Caco-2 (cell line): ENCODE data around the gene SOBP. TPM values are rescaled to one million over a fixed set of nuclear protein-coding genes. Genes with fewer than 3 reads are reported as not detected.

ENCODE experiments used
- BruUV-seq: library from RNA; stranded (reverse); fragments of 400-500 nt; replicated peaks from 2 replicates; lab custom pipeline; 2021; lab: Mats Ljungman, UMichigan
- CTCF ChIA-PET: fragments of 300-600 bp; sonication (Branson Sonifier 250); formaldehyde crosslinking; loops from one replicate; lab custom pipeline; 2022; ENCODE audit warnings: antibody characterized with exemption; lab: Charles Lee
- POLR2A ChIA-PET: fragments of 300-600 bp; sonication (Branson Sonifier 250); formaldehyde crosslinking; loops from one replicate; lab custom pipeline; 2022; ENCODE audit warnings: antibody characterized with exemption; lab: Charles Lee
- DNase-seq, 2 experiments: peaks; one replicate each; pipeline versions ENCODE4 v3.0.0 to v3.0.0-alpha.2; 2020 to 2022
- H3K27me3 ChIP-seq: replicated peaks from 2 replicates; pipeline ENCODE4 v1.6.0; 2011; ENCODE audit warnings: low read length; ENCODE audit not compliant: control insufficient read depth, insufficient read depth
- H3K36me3 ChIP-seq: 2 replicates; pipeline ENCODE4 v1.5.1; 2011; ENCODE audit warnings: low read length; ENCODE audit not compliant: control insufficient read depth, insufficient read depth
- H3K4me1 ChIP-seq: fragments of 250-450 bp; sonication (Bioruptor Pico); 2 replicates; pipeline ENCODE4 v1.5.1; 2020; ENCODE audit warnings: mild to moderate bottlenecking
- H3K4me3 ChIP-seq: 2 replicates; pipeline ENCODE4 v1.5.1; 2011; ENCODE audit warnings: low read depth, mild to moderate bottlenecking, control low read depth, low read length
- H3K9me3 ChIP-seq: fragments of 250-450 bp; sonication (Bioruptor Pico); 2 replicates; pipeline ENCODE4 v1.5.1; 2020; ENCODE audit warnings: mild to moderate bottlenecking, moderate library complexity
- H3K27ac Mint-ChIP-seq: one replicate; pipeline ENCODE4 v1.8.0; 2022; ENCODE audit warnings: mixed read lengths; ENCODE audit not compliant: unreplicated experiment
- H3K27me3 Mint-ChIP-seq: one replicate; pipeline ENCODE4 v1.8.0; 2022; ENCODE audit warnings: mixed read lengths; ENCODE audit not compliant: insufficient read depth, unreplicated experiment
- H3K36me3 Mint-ChIP-seq: one replicate; pipeline ENCODE4 v1.8.0; 2022; ENCODE audit warnings: mild to moderate bottlenecking, mixed read lengths; ENCODE audit not compliant: insufficient read depth, unreplicated experiment
- H3K4me1 Mint-ChIP-seq: one replicate; pipeline ENCODE4 v1.8.0; 2022; ENCODE audit warnings: low read depth, mixed read lengths; ENCODE audit not compliant: unreplicated experiment
- H3K4me3 Mint-ChIP-seq: one replicate; pipeline ENCODE4 v1.8.0; 2022; ENCODE audit warnings: mild to moderate bottlenecking, moderate library complexity, mixed read lengths; ENCODE audit not compliant: unreplicated experiment
- H3K9me3 Mint-ChIP-seq: one replicate; pipeline ENCODE4 v1.8.0; 2022; ENCODE audit warnings: mixed read lengths; ENCODE audit not compliant: unreplicated experiment
- CTCF ChIP-seq, 2 experiments: fragments of 200-600 bp in 1 of 2; IDR thresholded peaks; 1 replicate in 1 of 2; 2 replicates in 1 of 2; pipeline versions ENCODE4 v1.5.1 to v1.8.0; 2011 to 2022; ENCODE audit warnings: antibody characterized with exemption in 1 of 2, control low read depth in 1 of 2, inconsistent platforms in 1 of 2, low read depth in 1 of 2, low read length in 1 of 2, mild to moderate bottlenecking in 1 of 2, moderate library complexity in 1 of 2; ENCODE audit not compliant: insufficient read depth in 1 of 2, severe bottlenecking in 1 of 2, unreplicated experiment in 1 of 2
- intact Hi-C: fragments of 100-400 bp; cut with micrococcal nuclease; formaldehyde crosslinking; loops from one replicate; pipeline ENCODE4 v1.10.0; 2022; ENCODE audit not compliant: unreplicated experiment
- total RNA-seq: library from RNA; stranded (reverse); gene quantifications from 2 replicates; pipeline ENCODE4 v1.2.3, GENCODE V29; 2022

The SOBP gene
- total RNA-seq, 1 experiment from 2014 or later: not detected

- BruUV-seq: no TSS peak
- intact Hi-C loops: no loop called here
- TF ChIP-seq CTCF (IDR thresholded peaks at IDR 0.05; ENCODE audit: insufficient read depth in 1 of 2, low read depth in 1 of 2, low read length in 1 of 2, severe bottlenecking in 1 of 2, unreplicated experiment in 1 of 2): no peak
- Histone ChIP-seq H3K36me3 (no peaks in the 10 kb centered on the region), H3K27me3 (no peaks in the 10 kb centered on the region), H3K4me1 (no peaks in the 10 kb centered on the region), H3K9me3 (no peaks in the 10 kb centered on the region), H3K4me3 (no peak overlapping the region)
- Mint-ChIP-seq H3K4me3 (no peak overlapping the region), H3K27ac (no peak overlapping the region), H3K27me3 (peaks cover 4% of the 10 kb centered on the region), H3K9me3 (no peaks in the 10 kb centered on the region), H3K36me3 (no peaks in the 10 kb centered on the region), H3K4me1 (no peaks in the 10 kb centered on the region)
- ChIA-PET CTCF (no interaction called here), POLR2A (no interaction called here)
- DNase-seq: no peak
Measured at GRCh38 chr6:107633680-107634323, 143.9 kb downstream of the SOBP start.

DNA sequence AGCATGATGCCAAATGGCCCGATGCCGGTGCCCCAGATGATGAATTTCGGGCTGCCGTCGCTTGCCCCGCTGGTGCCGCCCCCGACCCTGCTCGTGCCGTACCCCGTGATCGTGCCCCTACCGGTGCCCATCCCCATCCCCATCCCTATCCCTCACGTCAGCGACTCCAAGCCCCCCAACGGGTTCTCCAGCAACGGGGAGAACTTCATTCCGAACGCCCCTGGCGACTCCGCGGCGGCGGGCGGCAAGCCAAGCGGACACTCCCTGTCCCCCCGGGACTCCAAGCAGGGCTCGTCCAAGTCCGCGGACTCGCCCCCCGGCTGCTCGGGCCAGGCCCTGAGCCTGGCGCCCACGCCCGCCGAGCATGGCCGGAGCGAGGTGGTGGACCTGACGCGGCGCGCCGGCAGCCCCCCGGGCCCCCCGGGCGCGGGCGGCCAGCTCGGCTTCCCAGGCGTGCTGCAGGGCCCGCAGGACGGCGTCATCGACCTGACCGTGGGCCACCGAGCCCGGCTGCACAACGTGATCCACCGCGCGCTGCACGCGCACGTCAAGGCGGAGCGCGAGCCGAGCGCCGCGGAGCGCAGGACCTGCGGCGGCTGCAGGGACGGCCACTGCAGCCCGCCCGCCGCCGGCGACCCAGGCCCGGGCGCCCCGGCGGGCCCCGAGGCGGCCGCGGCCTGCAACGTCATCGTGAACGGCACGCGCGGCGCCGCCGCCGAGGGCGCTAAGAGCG lies 144.6 kb downstream of the SOBP start:
- H3K4me1 Mint-ChIP-seq: no peaks in the 10 kb centered on the region

GRCh38 chr6:107635057-107635515 lies 145.2 kb downstream of the SOBP start:
- Histone ChIP-seq H3K4me3 (no peak overlapping the region), H3K36me3 (no peaks in the 10 kb centered on the region), H3K27me3 (no peaks in the 10 kb centered on the region), H3K4me1 (no peaks in the 10 kb centered on the region), H3K9me3 (no peaks in the 10 kb centered on the region)
- no peak for DNase-seq
- ChIA-PET CTCF (interaction anchor here (0.5 kb wide), 1 partner anchor 423 kb away, joined by 4 read pairs; no protein-coding TSS in a partner anchor), POLR2A (no interaction called here)
- Mint-ChIP-seq H3K36me3 (no peaks in the 10 kb centered on the region), H3K27ac (no peak overlapping the region), H3K9me3 (no peaks in the 10 kb centered on the region), H3K4me3 (no peak overlapping the region), H3K27me3 (no peaks in the 10 kb centered on the region), H3K4me1 (no peaks in the 10 kb centered on the region)
- BruUV-seq: no TSS peak
- TF ChIP-seq CTCF (IDR thresholded peaks at IDR 0.05; ENCODE audit: insufficient read depth in 1 of 2, low read depth in 1 of 2, low read length in 1 of 2, severe bottlenecking in 1 of 2, unreplicated experiment in 1 of 2): no peak
- intact Hi-C loops: no loop called here

More for the DNA sequence above, 144.6 kb downstream of the SOBP start:
- Mint-ChIP-seq H3K27me3 (peaks cover 4% of the 10 kb centered on the region), H3K27ac (no peak overlapping the region), H3K4me3 (no peak overlapping the region), H3K36me3 (no peaks in the 10 kb centered on the region), H3K9me3 (no peaks in the 10 kb centered on the region)
- no TSS peak for BruUV-seq
- Histone ChIP-seq H3K4me1 (no peaks in the 10 kb centered on the region), H3K36me3 (no peaks in the 10 kb centered on the region), H3K4me3 (no peak overlapping the region), H3K27me3 (no peaks in the 10 kb centered on the region), H3K9me3 (no peaks in the 10 kb centered on the region)
- TF ChIP-seq CTCF (IDR thresholded peaks at IDR 0.05; ENCODE audit: insufficient read depth in 1 of 2, low read depth in 1 of 2, low read length in 1 of 2, severe bottlenecking in 1 of 2, unreplicated experiment in 1 of 2): no peak
- CTCF ChIA-PET: no interaction called here
- no peak for DNase-seq
- POLR2A ChIA-PET: no interaction called here
- intact Hi-C loops: no loop called here
